Left renal pelvis (tissue), 4 donors: ENCODE data around the gene BEX4. TPM values are rescaled to one million over a fixed set of nuclear protein-coding genes. Genes with fewer than 3 reads are reported as not detected.
"Not testable (repeated sequence)": the region's sequence is repeated elsewhere in the genome, so short reads cannot be mapped to it uniquely, and the experiment has no call there.

Source experiments
- DNase-seq, 4 donors: peaks; one replicate each; pipeline ENCODE4 v3.0.0-alpha.2; 2013; ENCODE audit warnings: low read depth in 4 of 4, low spot score in 3 of 4
- polyA plus RNA-seq, 4 donors: library from polyadenylated mRNA; unstranded; fragments of 120-200 nt; gene quantifications; one replicate each; pipeline ENCODE4 v1.2.1, GENCODE V29; 2013; ENCODE audit not compliant: insufficient read length in 4 of 4

Gene BEX4, protein sequence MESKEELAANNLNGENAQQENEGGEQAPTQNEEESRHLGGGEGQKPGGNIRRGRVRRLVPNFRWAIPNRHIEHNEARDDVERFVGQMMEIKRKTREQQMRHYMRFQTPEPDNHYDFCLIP
- 100 to 1,000 TPM; 135 to 185 (median 159) TPM for polyA plus RNA-seq

DNA sequence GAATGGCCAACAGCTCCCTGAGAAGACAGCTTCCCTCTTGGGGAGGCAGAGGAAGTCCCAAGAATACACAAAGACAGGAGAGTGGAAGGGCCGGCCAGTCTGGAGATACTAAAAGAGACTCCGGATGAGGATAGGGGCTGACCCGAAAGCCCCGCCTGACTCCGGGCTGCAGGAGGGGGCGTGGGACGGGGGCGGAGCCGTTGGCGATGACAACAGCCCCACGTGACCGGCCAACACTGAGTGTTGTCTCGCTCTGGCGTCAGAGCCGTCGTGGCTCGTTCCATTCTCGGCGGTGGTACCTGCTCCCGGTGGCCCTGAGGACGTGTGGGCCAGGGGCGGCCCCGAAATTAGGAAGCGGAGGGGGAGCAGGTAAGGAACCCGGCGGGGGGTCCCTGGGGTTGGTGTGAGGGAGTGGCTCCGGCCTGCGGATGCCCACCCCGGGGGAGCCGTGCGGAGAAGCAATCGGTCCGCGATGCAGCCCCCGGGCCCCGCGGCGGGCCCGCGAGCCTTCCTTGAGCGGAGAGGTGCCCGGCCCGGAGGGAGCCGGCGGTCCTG lies at the start of gene BEX4:
BEX4 (plus strand) TSS at position 239 of the 555 bp plus-strand sequence. CDS start 1,046 bp downstream, outside the sequence.
- DNase-seq: peak; percentile 52 to 63 (median 60)

DNA sequence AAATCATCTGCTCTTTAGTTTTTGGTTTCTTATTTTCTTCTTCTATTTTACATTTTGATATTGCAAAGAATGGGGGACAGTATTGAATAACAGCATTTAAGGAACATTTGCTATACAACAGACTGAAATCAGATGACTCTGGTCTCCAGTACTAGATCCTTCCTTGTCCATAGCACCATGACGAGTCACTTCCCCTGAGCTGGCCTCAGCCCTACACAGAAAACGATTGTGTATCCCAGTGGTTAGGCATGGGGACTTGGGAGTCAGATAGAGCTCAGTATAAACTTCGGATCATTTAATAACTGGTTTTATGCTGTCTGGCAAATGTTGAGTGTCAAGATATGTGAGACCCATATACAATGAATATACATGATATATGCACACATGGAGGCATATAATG lies 44.7 kb upstream of the BEX4 start:
- DNase-seq: no peak

DNA sequence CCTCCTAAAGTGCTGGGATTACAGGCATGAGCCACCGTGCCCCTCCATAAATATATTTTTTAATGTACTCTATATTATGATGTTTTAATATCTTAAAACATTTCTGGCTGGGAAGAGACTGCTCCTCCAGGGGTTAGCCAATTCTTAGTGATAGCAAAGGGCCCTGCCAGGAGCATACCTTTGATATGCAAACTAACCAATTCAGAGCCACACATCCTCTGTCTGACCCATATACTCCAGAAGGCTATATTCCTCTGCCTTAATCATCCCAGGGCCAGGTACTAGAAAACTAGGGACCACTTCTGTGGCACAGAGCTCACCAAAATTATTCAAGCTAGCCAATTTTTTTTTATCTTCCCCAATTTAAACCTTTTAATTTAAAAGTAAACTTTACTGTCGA lies 43.6 kb upstream of the BEX4 start:
- DNase-seq: no peak

DNA sequence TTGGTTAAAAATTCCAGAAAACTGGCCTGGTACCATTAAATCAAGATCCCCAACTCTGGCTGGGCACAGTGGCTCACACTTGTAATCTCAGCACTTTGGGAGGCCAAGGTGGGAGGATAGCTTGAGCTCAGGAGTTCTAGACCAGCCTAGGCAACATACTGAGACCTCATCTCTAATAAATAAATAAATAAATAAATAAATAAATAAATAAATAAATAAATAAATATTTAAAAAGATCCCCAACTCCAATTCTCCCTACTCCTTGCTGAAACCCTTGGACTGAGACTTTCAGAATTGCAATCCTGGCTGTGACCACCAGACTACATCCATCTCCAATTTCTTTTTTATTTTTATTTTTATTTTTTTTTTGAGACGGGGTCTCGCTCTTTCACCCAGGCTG lies 39.7 kb upstream of the BEX4 start:
- not testable (repeated sequence) for DNase-seq

DNA sequence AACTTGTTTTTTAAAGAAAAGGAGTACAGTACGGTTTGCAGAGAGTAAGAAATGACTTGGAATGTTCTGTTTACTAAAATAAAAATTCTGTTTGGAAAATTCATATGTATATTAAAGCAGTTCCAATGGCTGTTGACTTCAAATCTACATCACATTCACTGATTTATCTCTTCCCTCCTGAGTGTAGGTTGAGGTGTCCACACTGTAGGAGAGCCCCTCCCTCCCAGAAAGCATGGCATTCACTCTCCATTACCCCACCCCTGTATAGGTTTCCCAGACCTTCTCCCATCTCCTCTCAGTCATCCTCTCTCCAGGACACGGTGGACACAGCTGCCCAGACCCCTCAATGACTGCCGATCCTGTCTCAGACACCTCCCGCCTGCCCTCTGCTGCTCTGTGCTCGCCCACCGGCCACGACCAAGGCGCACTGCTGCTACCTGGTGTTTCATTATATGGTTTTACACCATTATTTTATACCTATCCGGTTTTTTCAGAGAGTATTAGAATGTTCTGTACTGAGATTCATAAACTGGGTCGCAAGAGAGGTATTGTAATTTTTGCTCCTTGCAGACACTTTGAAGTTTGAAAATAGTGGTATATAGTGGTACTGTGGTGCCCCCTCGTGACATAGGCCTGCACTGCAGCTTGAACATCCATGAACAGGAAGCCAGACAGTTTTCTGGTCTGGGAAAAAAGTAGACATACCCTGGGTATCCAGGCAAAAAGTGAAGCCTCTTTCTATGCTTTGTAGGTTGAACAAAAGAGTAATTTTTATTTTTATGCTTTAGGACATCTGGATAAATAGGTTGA lies 38.8 kb upstream of the BEX4 start:
- peak in 3 of 4 donors; percentile 17 to 36 (median 27) for DNase-seq

DNA sequence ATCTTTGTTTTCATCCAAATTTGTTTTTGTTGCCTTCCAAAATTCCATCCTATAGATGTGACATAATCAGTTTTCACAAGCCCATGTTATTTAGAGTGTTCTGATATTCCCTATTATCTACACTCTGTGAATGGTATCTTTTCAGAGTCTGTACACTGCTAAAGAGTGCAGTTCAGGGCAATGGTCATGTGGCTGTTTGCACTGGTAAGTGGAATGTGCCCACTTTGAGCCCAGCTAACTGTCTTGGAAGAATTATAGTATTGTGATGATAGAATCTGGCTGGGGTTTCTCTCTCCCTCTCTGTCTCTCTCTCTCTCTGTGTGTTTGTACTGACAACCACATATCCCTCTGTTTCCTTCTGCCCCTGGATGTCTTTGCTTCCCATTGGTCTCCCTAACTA lies 37.4 kb upstream of the BEX4 start:
- no peak for DNase-seq

DNA sequence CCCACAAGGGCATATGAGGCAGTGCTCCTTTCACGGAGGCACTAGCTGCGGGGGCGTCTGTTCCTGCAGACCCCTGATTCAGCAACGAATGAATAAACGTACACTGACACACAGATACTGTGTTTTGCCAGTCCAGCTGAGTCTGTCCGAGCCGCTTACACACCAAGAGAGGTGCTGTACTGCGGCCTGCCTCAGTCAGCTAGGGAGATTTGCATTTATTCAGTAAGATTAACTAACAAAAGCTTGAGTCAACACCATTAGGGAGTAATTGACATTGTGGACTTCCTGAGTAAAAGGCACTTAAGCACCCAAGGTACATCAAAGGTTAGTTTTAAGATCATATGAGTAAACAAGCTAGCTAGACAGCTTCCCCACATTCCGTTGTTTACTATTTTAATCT lies 31.0 kb upstream of the BEX4 start:
- no peak for DNase-seq

DNA sequence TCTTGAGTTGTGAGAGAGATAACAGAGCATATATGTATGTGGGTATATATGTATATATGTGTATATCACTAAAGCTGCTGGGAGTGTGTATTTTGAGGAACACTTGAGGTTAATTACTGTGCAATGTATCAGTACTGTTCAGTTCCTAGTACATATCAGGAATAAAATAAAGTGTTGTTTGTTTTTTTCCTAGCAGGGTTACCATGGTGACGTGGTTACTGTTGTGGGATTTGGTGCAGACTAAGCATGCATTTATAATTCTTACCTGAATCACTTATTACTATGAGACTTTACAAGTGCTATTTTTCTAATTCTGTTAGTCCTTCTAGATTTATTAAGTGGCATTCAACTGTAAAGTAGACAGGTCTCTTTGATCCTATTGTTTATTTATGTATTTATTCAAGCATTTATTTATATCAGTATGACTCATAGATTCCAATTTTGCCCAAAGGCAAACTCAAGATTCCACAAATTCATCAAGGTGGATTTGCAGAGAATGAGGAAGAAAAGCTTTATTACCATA lies 26.9 kb upstream of the BEX4 start:
- DNase-seq: no peak

DNA sequence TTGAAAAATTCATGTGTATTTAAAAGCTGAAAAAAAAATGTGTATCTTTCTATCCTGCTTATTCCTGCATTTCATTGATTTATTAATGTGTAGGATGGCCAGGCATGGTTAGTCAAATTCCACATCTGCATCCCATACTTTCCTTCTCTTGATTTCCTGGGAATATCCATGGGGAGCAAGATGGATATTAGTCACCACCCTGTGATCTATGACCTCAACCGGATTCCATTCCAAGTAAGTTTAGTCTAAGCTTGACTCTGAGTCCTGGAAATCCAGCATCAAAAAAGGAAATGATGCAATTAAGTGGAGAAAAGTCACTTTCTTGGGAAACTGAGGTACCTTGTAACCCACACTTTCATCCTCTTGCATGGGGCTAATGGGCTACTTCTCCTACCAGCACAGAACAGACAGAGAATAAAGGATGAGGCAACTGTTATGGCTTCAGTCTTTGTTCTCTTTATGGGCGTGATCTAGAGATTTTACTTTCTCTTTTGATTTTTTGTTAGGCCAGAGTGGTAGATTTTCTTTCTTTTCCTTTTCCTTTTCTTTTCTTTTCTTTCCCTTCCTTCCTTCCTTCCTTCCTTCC lies 17.1 kb upstream of the BEX4 start:
- no peak for DNase-seq

DNA sequence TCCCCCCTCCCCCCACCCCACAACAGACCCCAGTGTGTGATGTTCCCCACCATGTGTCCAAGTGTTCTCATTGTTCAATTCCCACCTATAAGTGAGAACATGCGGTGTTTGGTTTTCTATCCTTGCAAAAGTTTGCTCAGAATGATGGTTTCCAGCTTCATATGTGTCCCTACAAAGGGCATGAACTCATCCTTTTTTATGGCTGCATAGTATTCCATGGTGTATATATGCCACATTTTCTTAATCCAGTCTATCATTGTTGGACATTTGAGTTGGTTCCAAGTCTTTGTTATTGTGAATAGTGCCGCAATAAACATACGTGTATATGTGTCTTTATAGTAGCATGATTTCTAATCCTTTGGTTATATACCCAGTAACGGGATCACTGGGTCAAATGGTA lies 16.2 kb upstream of the BEX4 start:
- not testable (repeated sequence) for DNase-seq

DNA sequence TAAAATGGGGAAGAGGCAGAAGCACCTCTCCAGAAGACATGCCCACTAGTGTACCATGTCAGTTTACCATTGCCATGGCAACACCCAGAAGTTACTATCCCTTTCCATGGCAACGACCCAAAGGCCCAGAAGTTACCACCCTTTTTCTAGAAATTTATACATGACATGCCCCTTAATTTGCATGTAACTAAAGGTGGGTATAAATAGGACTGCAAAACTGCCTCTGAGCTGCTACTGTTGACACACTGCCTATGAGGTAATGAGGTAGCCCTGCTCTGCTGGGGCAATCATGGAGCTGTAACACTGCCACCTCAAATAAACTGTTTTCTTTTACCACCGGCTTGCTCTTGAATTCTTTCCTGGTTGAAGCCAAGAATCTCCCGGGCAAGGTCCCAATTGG lies 13.9 kb upstream of the BEX4 start:
- no peak for DNase-seq

DNA sequence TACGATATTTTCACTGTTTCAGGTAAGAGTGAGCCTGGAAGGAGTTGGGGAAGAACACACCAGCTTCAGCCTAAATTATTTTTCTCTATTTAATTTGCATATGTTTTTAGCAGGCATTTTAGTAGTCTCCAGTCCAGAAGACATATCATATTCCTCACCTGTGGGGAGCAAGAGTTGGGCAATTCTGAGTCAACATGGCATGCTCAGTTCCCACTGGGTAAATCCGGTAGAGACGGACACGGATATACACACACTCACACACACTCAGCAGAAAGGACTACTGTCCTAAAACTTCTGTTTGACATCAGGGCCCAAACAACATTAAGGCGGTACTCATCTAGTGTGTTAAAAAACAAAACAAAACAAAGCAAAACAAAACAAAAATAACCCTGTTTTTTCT lies 4.9 kb upstream of the BEX4 start:
- no peak for DNase-seq

DNA sequence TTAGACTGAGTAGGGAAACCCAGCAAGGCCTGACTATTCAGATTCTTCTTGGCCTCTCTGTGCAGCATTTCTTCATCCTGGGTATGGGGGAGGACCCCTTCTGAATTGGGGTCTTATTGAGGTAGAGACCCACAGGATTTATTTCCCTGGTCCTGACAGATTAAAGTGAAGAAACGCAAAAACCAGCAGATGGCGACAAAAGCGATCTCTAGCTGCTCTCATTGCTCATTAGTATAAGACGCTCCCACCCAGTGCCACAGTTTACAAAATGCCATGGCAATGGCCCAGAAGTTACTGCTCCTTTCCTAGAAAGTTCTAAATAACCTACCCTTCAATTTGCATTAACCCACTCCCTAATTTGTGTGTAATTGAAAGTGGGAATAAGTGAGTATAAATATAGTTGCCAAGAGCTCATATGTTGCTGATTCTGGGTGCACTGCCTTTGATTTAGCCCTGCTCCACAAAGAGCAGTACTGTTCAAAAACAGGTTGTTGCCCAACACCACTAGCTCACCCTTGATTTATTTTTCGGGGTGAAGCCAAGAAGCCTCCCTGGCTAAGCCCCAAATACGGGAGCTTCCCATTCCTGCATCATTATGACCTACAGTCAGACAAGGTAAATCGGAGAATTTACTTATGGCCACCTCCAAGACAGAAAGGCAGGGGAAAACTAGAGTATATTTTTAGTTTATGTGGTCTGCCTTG lies 3.7 kb upstream of the BEX4 start:
- peak in 2 of 4 donors; percentile 25 to 26 for DNase-seq

DNA sequence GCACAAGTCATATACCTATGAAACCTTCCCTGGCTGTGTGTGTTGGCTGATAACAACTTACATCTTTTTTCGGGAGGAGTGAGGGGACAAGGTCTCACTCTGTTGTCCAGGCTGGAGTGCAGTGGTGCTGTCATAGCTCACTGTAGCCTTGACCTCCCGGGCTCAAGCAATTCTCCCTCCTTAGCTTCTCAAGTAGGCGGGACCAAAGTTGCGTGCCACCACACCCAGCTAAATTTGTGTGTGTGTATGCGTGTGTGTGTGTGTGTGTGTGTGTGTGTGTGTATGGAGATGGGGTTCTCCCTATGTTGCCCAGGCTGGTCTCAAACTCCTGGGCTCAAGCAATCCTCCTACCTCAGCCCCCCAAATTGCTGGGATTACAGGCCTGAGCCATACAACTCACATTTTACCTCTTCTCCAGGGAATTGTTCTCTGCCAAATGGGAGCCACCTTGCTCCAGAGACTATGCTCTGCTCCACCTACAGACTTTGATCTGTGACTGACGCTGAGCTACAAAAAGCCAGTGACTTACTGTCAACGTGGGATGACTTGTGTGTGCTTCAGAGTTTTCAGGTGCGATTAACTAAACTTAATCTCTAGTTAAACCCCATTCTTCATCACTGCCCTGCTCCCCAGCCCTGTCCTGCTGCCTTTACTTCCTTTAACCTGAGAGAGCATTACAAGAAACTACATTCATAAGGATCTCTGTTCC lies 2.0 kb upstream of the BEX4 start:
- no peak for DNase-seq

DNA sequence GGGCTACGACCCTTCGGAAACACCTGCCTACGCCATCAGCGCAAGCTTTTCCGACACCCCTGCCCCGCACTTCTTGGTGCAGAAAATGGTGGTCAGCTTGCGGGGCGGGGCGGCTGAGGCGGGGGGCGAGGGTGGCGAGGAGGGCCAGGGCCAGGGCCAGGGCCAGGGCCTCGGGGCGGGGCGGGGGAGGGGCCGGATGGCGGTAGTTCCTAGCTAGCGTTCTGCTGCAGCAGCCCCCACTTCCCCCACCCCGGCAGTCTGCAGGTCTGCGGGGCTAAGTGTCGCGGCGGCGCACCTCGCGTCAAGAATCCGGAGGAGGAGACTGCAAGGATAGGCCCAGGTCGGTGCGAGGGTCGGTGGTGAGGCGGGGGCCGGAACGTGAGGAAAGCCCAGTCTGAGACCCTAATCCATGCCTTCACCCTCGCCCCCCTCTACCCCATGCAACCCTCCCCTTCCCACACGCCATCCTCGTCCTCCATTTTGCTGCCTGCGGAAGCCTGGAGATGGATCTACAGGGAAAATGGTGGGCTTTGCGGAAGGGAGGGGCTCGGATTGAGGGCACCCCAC lies 600 bp downstream of the BEX4 start:
- peak in 2 of 4 donors; percentile 35 to 36 for DNase-seq

DNA sequence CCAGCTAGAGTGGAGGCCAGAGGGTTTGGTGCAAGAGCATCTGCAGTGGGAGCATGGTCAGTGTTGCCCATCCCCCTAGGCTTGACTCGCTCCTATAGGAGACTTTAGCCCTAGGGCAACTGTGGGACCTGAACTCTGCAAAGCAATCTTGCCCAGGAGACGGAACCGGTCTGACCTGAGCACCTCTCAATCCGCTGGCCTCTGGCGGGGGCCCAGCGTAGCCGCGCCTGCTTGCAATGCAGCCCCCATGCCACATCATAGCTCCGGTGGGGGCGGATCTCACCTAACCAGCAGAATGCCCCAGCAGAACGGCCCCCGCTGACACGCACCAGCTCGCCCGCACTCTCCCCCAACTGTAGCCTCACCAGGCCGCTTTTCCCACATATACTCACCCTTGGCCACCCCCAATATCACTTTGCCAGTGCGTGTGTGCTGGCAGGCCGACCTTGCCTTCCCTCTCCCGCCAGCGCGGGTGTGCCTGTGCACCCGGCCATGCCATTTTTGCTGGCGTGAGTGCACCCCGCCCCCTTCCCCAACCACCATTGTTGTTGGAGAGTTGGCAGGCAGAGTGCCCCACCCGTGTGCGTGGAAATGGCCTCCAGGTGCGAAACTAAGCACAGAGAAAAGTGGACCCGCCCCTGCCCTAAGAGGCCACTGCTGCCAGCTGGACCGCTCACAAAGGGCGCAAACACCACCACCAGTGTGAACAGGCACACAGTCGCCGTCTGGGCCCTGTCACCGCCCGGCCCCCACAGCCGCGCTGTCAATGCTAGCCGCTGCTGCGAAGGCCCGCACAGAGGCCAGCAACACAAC lies 5.8 kb downstream of the BEX4 start:
- no peak for DNase-seq

DNA sequence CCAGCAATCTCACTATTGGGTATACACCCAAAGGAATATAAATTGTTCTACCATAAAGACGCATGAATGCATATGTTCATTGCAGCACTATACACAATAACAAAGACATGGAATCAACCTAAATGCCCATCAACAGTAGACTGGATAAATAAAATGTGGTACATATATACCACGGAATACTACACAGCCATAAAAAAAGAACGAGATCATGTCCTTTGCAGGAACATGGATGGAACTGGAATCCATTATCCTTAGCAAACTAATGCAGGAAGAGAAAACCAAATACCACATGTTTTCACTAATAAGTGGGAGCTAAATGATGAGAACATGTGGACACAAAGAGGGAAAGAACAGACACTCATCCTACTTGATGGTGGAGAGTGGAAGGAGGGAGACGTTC lies 11.0 kb downstream of the BEX4 start:
- DNase-seq: not testable (repeated sequence)

DNA sequence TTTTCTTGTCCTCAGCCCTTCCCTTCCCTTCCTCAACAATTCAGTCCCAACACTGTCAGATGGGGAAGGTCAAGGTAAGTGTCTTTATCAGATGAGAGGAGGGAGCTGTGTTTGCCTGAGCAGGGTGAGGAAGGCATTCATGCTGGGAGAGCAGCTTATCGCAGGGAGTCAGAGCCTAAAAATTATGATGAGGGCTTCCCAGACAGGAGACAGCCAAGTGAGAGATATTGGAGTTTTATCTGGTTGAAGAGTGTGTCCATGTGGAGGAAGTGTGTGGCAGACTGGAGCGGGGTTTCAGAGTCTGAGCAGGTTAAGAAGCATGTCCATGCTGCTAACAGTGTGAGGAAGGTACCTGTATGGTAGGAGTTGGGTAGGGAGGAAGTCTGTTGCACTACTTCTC lies 18.4 kb downstream of the BEX4 start:
- no peak for DNase-seq

DNA sequence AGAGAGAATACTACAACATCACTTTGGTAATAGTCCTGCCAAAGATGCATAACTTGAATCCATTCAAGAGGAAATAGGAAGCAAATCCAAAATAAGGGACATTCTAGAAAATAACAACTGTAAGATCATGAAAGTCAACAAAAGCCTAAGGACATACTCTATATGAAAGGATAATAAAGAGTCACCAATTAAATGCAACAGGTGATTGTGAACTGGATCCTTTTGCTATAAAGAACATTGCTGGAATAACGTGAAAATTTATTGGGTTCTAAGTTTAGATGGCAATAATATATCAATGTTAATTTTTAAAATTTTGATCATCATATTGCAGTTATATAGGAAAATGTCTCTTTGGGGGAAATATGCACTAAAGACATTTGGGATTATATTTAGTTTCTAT lies 20.0 kb downstream of the BEX4 start:
- DNase-seq: no peak
